Fibroblast of upper back skin (primary cell): ENCODE data around the gene ABCC8.
A peak's percentile ranks its signal among the peaks of the same experiment; 100 is the strongest.
"Not testable (repeated sequence)": the region's sequence is repeated elsewhere in the genome, so short reads cannot be mapped to it uniquely, and the experiment has no call there.

Source experiments
- DNase-seq: peaks from one replicate; pipeline ENCODE4 v3.0.0-alpha.2; 2013

The ABCC8 gene

GRCh38 chr11:17463546-17464174, 13.0 kb downstream of the ABCC8 start:
- no peak for DNase-seq

DNA sequence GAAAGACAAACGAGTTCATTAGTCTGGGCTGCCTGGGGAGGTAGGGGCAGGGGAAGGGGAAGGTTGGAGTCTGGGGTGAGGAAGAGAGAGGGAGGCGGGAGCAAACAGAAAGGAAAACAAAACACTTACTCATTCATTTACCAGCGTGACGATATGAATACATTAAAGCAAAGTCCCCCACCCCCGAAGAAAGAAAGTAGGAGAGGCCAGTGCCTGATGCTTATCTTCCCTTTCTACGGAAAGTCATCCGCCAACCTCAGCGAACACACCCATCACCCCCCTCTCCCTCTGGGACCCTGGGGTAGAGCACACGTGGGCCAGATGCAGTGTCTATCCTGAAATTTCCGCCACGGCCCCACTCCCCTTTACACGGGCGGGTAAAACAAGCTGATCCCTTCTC, 13.7 kb downstream of the ABCC8 start:
- DNase-seq, result no peak

GRCh38 chr11:17460406-17460805, 16.2 kb downstream of the ABCC8 start:
- DNase-seq, result no peak

DNA sequence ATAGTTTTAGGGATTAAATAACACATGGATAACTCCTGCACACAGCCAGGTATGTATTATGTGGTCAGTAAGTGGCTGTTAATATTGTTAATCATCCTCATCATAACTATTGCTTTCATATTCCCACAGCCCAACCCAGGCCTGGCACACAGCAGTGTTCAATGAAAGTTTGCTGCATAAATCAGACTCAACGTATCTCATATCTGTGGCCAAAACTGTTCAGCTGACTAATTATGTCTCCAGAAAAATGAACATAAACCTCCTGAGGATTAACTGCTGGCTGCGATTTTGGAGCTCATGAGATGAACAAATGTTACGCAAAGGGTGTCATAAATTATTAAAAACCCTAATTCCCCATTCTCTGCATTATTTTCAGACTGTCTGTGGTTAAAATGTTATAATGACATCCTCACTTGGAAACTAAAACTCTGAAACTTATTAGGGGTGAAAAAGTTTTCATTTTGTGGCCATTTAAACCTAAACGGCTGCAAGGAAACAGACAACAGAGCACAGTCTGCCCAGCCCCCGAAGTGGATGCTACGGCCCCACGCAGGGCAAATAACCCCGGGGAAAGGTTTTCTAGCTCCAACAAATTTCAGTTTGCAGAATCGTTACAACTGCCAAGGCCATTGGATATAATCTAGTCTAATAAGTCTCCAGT, 17.3 kb downstream of the ABCC8 start:
- DNase-seq, result peak; percentile 8

- no peak for DNase-seq
Measured at GRCh38 chr11:17458268-17458667, 18.4 kb downstream of the ABCC8 start.

DNA sequence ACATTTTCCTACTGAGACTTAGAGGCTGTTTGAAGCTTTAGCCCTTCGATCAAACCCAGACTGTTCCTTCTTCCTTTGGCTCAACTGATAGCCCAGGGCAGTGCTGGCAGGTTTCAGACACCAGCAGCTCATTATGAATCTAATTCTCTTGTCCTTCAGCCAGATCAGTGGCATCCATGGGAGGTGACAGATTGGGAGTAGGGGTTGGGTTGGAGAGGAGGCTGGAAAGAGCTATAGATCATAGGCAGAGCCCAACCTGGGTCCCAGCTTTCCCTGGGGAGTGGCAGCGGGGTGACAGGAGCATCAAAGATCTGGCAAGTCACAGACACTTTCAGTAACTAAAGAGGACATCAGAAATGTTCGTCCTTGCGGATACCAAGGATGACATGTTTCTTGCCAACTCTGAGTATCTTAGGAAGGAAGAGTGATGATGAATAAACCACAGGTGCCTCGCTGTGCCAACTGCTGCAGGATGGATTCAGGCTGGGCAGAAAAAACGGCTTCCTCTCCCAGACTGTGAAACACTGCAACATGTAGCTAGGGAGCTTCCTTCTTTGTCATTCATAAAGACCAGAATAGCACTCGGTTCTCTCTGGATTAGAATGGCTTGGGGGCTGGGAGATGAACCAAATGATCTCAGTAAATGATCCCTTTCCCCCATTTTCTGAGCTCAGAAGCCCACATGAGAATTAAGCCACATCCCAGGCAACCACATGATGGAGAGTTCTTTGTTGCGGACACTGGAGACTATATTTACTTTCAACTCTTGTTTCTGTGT, 19.1 kb downstream of the ABCC8 start:
- no peak for DNase-seq

GRCh38 chr11:17452668-17453067, 24.0 kb downstream of the ABCC8 start:
- DNase-seq, result no peak

GRCh38 chr11:17449158-17449557, 27.5 kb downstream of the ABCC8 start:
- no peak for DNase-seq

GRCh38 chr11:17446482-17446881, 30.2 kb downstream of the ABCC8 start:
- DNase-seq, result no peak

- no peak for DNase-seq
Measured at GRCh38 chr11:17445240-17445795, 31.3 kb downstream of the ABCC8 start.

DNA sequence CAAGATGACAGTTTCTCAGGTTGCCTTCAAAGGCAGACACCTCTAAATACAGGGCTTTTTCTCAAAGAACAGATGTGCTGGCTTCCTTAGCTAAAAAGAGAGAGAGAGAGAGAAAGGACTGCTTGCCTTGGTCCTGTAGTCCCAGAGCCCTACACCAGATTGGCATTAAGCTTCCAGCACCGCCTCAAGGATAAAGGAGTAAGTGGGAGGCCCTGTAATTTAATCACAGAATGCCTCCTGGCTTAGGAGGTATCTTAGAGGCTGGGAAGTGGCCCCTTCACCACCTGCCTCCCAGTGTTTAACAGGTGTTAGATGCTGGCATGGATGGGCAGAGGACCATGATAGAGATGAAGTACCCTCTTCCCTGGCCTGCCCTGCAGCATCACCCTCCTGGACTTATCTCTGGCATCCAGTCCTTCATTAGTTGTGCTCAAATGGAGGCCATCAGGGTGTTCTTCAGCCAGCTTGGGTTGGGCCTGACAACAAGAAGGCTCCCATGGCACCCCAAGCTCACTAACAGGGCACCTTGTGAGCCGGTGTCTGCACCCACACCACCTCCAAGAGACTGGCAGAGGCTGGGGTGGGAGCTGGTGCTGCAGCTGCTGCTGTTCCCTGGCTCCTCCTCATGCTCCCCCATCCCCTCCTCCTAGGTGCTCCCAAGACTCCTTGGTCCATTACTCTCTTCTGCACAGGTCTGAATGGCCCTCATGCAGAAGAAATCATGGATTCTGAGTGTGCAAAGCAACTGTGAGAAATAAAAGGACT, 32.5 kb downstream of the ABCC8 start:
- no peak for DNase-seq

GRCh38 chr11:17443423-17443822, 33.2 kb downstream of the ABCC8 start:
- DNase-seq, result no peak

- no peak for DNase-seq
Measured at GRCh38 chr11:17443000-17443399, 33.6 kb downstream of the ABCC8 start.

- no peak for DNase-seq
Measured at GRCh38 chr11:17439316-17439782, 37.3 kb downstream of the ABCC8 start.

GRCh38 chr11:17437366-17437765, 39.3 kb downstream of the ABCC8 start:
- DNase-seq, result no peak

DNA sequence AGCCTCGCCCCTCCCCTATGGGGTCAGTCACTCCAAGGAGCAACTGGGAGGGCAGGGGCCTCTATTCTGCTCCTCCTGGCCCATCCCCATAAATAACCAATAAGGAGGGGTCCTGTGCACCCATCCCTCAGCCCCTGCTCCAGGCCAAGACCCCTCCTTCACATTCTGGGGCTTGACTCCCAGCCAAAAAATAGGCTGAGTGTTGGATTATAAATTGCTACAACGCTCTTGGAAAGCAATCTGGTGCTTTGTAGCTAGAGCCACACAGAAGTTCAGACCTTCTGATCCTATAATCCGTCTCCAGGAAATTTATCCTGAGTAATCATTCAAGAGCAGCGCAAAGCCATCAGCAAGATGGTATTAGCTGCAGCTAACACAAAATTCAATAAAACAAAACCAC, 42.5 kb downstream of the ABCC8 start:
- no peak for DNase-seq

DNA sequence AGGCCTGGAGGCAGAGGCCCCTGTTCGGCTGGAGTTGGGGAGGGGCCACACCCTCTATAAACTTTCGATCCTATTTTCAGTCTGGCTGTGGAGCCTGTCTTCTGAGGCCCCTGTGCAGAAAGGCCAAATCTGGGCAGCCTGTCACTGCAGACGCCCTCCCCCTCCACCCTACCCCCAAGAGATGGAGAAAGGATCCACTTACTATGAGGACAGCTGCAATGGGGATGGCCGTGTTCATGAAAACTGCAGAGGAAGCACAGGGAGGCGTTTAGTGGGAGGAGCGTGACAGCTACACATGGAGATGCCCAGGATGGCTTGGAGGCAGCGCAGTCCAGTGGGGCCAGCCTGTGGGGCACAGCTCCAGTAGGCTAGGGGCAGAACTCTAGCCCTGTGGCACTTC, 44.6 kb downstream of the ABCC8 start:
- no peak for DNase-seq

GRCh38 chr11:17431139-17431538, 45.5 kb downstream of the ABCC8 start:
- DNase-seq, result no peak

DNA sequence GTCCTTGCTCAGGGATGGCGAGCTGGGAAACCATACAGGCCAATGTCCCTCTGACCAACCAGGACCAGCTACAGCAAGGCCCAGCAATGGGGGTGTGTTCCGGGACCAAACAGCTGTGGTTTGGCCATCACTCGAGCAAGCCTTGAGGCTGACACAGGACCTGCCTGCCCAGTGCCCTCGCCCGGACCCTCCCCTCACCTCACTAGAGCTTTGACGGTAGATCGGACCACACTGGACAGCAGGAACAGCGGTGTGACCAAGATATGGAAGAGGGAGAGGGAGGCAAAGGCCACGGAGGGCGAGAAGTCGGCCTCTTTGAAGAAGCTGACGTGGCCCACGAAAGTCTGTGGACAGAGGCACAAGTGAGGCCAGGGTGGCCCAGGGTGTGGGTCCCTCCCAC, 46.0 kb downstream of the ABCC8 start:
- DNase-seq, result no peak

DNA sequence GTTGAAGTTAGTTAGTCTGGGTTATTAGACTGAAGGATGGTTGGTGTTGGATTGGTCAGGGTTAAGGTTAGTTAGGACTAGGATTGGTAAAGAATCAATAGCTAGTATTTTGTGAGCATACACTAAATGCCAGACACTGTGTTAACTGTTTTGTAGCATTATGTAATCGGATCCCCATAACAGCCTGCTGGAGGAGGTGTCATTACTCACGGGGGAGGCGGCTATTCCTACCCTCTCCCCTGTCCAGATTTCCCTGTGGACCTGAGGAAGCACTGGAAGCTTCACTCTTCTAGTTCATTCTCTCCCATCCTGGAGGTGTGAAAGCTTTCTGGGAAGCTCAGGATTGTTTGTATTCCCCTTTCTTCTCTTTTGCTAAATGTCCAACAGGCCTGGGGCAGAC, 47.7 kb downstream of the ABCC8 start:
- no peak for DNase-seq

- DNase-seq, result no peak
Measured at GRCh38 chr11:17428261-17428660, 48.4 kb downstream of the ABCC8 start.

DNA sequence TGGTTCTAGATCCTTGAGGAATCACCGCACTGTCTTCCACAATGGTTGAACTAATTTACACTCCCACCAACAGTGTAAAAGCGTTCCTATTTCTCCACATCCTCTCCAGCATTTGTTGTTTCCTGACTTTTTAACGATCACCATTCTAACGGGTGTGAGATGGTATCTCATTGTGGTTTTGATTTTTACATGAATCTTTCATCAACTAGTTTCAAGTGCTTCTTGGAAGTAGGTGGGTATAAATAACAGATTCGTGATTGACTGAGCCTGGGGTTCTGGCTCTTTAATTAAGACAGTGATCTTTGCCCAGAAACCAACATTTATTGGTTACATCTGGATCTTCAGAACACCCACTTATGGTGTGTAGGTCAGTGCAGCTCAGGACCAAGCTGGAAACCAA, 50.4 kb downstream of the ABCC8 start:
- not testable (repeated sequence) for DNase-seq
